GM19438 (cell line): Measurements from ENCODE around the gene COASY.

ENCODE experiments used
- ATAC-seq: cut with Tn5 transposase; IDR thresholded peaks from one replicate; pipeline ENCODE4 v1.9.1; 2021; ENCODE audit warnings: low read depth; ENCODE audit not compliant: unreplicated experiment

COASY gene

GRCh38 chr17:42561897-42562387 is at the start of gene COASY:
Gene COASY, plus strand, starts transcription at chr17:42562148. Its CDS starts 475 bp downstream, at chr17:42562623.
- no peak for ATAC-seq

DNA sequence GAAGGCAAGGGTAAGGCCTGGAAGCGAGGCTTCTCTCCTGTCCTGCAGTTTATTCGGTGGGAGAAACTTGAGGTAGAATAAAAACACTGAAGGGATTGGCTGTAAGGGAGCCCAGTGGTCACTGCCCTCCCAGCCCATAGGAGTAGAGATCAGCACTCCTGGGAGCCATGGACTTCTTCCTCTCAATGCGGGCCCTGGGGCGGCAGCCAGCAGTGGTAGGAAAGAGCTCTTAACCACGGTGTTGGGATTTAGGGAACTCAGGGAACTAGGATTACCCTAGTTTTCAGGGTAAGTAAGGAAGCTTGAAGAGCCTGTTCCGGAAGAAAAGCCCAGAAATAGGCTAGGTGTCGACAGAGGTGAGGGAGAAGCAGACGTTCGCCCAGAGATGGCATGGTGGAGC is 49.7 kb upstream of the COASY start:
- no peak for ATAC-seq

DNA sequence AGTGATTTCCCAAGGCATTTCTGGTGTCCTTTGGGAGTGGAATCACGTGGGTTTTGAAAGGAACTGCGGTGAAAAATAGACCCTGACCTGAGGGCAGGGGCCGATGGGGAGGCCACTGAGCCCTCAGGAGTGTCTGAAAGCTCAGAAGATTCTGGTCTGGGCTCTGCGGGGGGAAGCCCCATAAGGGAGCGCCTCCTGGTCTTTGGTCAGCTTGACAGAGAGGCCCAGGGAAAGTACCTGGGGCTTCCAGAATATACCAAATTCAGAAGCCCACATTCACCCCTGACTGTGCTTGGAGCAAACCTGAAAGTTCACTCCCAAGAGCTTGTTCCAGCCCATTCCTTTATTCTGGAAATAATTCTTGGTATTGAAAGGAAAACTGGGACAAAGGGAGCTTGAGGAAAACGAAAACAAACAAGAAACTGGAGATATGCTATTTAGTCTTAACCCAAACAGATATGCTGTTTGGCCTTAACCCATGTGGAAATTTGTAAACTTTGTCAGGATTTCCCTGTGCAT is 49.2 kb upstream of the COASY start:
- ATAC-seq, result no peak

GRCh38 chr17:42513686-42514085 is 48.3 kb upstream of the COASY start:
- no peak for ATAC-seq

- no peak for ATAC-seq
These were observed 47.7 kb upstream of the COASY start for GRCh38 chr17:42514279-42514678.

DNA sequence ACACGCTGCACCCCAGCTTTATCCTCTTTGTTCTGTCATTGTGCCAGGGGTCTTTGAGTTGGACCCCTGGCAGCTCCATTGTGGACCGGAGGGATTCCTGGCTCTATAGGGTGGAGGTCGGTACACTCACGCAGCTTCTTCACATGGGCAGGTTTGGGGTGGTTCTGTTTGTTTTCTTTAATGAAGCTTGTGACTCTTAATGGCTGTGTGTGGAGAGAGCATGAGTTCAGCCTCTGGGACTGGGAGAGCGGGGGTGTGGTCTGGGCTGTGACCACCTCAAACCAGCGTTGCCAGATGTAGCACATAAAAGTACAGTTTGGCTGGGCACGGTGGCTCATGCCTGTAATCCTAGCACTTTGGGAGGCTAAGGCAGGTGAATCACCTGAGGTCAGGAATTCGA is 47.1 kb upstream of the COASY start:
- no peak for ATAC-seq

DNA sequence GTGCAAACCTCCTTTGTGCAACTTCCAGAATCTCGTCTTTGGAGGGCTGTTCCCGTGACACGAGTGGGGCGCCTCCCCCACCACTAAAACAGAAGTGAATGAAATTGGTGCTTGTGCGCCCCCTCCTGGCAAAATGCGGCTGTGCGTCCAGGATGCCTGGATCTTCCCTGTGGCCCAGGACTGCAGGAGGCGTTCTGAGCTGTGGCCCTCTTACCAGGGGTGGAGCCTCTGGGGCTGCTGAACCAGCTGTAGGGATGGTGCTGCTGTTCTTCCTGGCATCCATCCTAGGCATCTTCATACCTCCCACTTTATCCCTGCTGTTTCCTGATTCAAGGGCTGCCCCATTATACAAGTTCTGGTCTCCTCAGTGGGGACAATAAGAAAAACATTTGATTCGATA is 44.4 kb upstream of the COASY start:
- ATAC-seq, result no peak

DNA sequence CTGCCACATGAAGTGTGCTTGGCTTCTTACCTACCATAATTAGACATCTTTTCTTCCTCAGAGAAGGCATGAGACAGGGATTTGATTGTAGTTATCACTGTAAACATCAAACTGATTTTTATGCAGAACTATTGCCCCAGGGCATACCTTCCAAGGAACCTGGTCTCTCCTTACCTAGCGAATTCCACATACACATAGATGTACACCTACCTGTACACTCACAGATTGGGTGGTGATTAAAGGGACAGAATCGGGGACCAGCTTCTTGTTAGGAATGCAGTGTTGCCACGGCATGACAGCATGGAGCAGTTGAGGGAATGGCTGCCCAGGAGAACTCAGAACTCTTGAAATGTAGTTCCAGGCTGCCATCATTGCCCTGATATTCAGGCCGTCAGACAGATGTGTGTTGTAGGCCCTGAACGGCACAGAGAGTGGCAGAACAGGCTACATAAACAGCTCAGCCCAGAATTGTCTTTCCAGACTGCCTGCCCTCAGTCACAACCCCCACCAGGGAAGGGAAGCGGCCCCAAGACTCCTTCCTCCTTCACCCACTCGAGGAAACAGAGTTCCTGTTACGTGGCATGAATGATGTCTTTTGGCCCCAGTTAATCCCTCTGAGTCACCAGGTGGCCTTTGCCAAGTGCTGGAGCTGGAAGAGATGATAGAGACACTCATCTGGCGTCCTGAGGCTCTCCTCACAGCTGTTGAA is 43.7 kb upstream of the COASY start:
- no peak for ATAC-seq

DNA sequence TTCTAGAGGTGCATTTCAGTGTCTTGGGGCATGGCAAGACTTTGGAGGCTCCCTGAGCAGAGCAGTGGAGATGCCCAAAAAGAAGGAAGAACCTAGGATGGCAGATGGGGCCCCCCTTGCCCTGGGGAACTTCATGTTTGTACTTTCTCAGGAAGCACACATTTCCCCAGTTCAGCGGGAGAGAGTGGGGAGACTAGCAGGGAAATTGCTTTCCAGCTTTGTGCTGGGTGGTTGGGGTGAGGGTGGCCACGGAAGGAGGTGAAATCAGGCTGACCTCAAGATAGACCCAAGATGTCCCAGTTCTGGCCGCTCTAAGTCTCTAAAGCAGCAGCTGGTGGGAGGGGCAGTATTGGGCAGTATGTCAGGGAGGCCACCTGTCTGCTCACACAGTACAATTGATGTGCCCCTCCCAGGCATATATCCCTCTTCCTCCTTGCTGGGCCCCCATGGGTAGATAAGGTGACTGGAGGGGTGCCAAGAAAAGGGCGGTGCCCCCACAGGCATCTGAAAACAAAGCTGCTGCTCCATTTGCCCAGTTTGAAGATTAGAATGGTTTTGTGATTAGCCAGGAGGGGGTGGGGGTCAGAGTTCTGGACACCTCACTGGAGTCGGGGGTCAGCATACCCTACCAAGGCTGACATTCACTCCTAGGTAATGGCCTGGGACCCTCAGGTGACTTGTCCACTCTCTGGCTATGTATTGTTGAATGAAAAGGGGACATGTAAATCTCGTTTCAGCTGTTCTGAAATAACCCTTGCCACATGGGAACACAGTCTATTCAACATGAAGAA is 43.0 kb upstream of the COASY start:
- no peak for ATAC-seq

GRCh38 chr17:42519546-42520491 is 42.1 kb upstream of the COASY start:
- no peak for ATAC-seq

- no peak for ATAC-seq
These were observed 41.4 kb upstream of the COASY start for GRCh38 chr17:42520540-42520951.

DNA sequence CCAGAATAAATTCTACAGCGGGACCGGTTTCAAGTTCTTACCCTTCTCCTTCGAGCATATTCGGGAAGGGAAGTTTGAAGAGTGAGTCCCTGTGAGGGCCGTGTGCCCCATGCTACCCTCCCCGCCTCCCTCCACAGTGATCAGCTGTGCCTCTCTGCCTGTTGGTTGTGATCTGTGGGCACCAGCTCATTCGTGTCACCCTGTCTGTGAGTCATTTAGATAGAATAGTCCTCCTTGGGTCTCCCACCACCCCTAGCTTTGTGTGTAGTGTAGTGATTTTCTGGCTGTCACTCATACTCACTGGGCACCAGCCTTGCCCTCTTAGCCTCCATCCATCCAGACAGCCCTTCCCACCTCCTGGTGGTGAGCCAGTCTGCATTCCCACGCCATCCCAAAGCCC is 40.9 kb upstream of the COASY start:
- ATAC-seq, result no peak

- no peak for ATAC-seq
These were observed 40.2 kb upstream of the COASY start for GRCh38 chr17:42521666-42522262.

- no peak for ATAC-seq
These were observed 39.6 kb upstream of the COASY start for GRCh38 chr17:42522263-42522790.

GRCh38 chr17:42522798-42523278 is 39.1 kb upstream of the COASY start:
- no peak for ATAC-seq

DNA sequence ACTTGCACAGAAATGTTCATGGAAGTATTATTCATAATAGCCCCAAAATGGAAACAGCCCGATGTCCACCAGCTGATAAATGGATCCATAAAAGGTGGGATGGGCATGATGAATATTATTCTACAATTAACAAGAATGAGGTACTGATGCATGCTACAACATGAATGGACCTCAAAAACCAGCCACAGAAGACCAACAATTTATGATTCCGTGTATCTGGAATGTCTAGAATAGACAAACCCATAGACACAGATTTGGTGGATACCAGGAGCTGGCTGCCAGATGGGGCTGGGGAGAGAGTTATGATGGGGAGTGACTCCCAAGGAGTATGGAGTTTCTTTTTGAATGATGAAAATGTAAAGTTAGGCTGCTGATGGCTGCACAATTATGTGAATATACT is 36.7 kb upstream of the COASY start:
- no peak for ATAC-seq

DNA sequence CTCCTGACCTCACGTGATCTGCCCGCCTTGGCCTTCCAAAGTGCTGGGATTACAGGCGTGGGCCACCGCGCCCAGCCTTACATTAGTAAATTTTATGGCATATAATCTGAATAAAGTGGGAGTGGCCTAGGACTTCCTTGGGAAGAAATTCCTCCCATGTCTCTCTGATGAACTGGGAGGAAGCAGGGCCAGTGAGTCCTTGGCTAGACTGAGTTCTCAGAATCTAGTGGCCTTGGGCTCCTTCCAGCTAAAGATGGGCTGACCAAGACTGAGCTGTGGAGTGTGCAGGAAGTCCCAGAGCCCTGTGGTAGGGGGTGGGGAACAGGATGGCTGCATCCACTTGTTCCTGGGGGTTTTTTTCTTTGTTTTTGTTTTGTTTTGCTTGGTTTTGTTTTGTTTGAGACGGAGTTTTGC is 35.9 kb upstream of the COASY start:
- ATAC-seq, result no peak

DNA sequence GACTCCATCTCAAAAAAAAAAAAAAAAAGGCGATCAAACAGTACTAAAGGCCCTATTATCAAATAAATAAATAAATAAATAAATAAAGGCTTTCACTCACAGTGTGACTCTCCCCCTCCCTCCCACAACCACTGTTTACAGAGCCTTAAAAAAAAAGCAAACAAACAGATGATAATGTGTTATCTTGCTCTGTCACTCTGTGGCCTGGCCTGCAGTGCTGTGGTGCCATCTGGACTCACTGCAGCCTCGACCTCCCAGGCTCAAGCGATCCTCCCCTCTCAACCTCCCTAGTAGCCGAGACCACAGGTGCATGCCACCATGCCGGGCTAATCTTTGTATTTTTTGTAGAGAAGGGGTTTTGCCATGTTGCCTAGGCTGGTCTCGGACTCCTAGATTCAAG is 34.0 kb upstream of the COASY start:
- ATAC-seq, result no peak

DNA sequence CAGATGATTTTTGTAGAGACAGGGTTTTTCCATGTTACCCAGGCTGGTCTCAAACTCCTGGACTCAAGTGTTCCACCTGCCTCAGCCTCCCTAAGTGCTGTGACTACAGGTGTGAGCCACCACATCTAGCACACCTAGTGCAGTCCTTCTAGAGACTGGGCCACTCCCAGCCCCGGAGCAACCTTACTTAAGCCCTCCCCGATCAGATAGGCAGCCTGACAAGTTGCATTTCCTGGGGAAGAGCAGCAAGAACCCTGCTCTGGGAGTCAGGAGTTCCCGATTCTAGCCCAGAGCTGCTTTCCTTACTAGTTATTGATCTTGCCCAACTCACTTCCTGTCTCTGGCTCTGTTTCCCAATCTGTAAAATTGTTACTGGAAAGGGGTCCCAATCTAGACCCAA is 32.9 kb upstream of the COASY start:
- ATAC-seq, result no peak

DNA sequence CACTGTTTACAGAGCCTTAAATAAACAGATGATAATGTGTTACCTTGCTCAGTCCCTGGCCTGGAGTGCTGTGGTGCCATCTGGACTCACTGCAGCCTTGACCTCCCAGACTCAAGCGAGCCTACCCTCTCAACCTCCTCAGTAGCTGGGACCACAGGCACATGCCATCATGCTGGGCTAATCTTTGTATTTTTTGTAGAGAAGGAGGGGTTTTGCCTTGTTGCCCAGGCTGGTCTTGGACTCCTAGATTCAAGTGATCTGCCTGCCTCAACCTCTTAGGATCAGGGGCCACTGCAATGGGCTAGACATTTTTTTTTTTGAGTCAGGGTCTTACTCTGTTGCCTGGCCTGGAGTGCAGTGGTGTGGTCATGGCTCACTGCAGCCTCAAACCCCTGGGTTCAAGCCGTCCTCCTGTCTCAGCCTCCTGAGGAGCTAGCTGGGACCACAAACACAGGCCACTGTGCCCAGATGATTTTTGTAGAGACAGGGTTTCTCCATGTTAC is 30.9 kb upstream of the COASY start:
- ATAC-seq, result no peak
